ENCODE data around the gene SERTAD3. TPM values are rescaled to one million over a fixed set of nuclear protein-coding genes. Genes with fewer than 3 reads are reported as not detected.

Gene SERTAD3
- total and polyA plus RNA-seq, 10 of the 15 experiments (the other 5 are each of a cell fraction or from before 2014, with no cell fraction given): 4.2 to 22.4 (median 13.7) TPM

GRCh38 chr19:40425450-40426287 lies 18.5 kb downstream of the SERTAD3 start, which contains the start of gene SERTAD1 (continued):
- TF ChIP-seq BCL3 (IDR thresholded peaks at IDR 0.05; ENCODE audit: borderline replicate concordance, insufficient read depth, low read depth, low read length, poor library complexity, severe bottlenecking) (no peak), CBX3 (IDR thresholded peaks at IDR 0.05; ENCODE audit: borderline replicate concordance, low read depth) (no peak), FOS (IDR thresholded peaks at IDR 0.05; ENCODE audit: borderline replicate concordance, extremely low read depth, insufficient read length) (peak; percentile 89), SIN3A (IDR thresholded peaks at IDR 0.05; ENCODE audit: low read depth, low read length) (0 out of 2 replicates have a peak, but pooled peaks have one; percentile 32), SMC3 (IDR thresholded peaks at IDR 0.05; ENCODE audit: borderline replicate concordance, low read length) (peak; percentile 8; the same call in 1 of the 2 replicates), CBFB (IDR thresholded peaks at IDR 0.05; ENCODE audit: low read depth) (peak; percentile 76), NFXL1 (IDR thresholded peaks at IDR 0.05; ENCODE audit: borderline replicate concordance) (no peak), NBN (IDR thresholded peaks at IDR 0.05) (peak; percentile 36; the same call in 1 of the 2 replicates), EP300 (IDR thresholded peaks at IDR 0.05; ENCODE audit: borderline replicate concordance in 1 of 2, control insufficient read depth in 1 of 2, low read depth in 2 of 2, low read length in 2 of 2) (no peak), RELA (IDR thresholded peaks at IDR 0.05; ENCODE audit: borderline replicate concordance, partially characterized antibody) (no peak), PAX8 (IDR thresholded peaks at IDR 0.05) (no peak), NR2C2 (IDR thresholded peaks at IDR 0.05; ENCODE audit: borderline replicate concordance, control insufficient read depth, insufficient read length, low read depth) (no peak), SPI1 (IDR thresholded peaks at IDR 0.05; ENCODE audit: borderline replicate concordance, insufficient read depth, low read depth, low read length) (no peak), SP1 (IDR thresholded peaks at IDR 0.05; ENCODE audit: low read depth, low read length) (peak; percentile 90), HDAC2 (IDR thresholded peaks at IDR 0.05) (no peak), TCF12 (IDR thresholded peaks at IDR 0.05; ENCODE audit: low read depth, low read length) (peak; percentile 10; the same call in 1 of the 2 replicates), JUND (IDR thresholded peaks at IDR 0.05; ENCODE audit: low read depth, low read length) (0 out of 2 replicates have a peak, but pooled peaks have one; percentile 16), EGR1 (IDR thresholded peaks at IDR 0.05; ENCODE audit: borderline replicate concordance in 1 of 2, low read depth in 2 of 2, low read length in 2 of 2) (peak in 1 of 2 experiments; percentile 93; a peak in 2 of 3 replicates), EZH2 (IDR thresholded peaks at IDR 0.05; ENCODE audit: borderline replicate concordance, control insufficient read depth, low read depth, low read length) (no peak)
- TF ChIP-seq, protein P1, sequence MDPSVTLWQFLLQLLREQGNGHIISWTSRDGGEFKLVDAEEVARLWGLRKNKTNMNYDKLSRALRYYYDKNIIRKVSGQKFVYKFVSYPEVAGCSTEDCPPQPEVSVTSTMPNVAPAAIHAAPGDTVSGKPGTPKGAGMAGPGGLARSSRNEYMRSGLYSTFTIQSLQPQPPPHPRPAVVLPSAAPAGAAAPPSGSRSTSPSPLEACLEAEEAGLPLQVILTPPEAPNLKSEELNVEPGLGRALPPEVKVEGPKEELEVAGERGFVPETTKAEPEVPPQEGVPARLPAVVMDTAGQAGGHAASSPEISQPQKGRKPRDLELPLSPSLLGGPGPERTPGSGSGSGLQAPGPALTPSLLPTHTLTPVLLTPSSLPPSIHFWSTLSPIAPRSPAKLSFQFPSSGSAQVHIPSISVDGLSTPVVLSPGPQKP (IDR thresholded peaks at IDR 0.05; ENCODE audit: low read depth, low read length): no peak
- TF ChIP-seq, protein P2, sequence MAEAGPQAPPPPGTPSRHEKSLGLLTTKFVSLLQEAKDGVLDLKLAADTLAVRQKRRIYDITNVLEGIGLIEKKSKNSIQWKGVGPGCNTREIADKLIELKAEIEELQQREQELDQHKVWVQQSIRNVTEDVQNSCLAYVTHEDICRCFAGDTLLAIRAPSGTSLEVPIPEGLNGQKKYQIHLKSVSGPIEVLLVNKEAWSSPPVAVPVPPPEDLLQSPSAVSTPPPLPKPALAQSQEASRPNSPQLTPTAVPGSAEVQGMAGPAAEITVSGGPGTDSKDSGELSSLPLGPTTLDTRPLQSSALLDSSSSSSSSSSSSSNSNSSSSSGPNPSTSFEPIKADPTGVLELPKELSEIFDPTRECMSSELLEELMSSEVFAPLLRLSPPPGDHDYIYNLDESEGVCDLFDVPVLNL (IDR thresholded peaks at IDR 0.05; ENCODE audit: low read depth, low read length): no peak
- TF ChIP-seq, protein P3, sequence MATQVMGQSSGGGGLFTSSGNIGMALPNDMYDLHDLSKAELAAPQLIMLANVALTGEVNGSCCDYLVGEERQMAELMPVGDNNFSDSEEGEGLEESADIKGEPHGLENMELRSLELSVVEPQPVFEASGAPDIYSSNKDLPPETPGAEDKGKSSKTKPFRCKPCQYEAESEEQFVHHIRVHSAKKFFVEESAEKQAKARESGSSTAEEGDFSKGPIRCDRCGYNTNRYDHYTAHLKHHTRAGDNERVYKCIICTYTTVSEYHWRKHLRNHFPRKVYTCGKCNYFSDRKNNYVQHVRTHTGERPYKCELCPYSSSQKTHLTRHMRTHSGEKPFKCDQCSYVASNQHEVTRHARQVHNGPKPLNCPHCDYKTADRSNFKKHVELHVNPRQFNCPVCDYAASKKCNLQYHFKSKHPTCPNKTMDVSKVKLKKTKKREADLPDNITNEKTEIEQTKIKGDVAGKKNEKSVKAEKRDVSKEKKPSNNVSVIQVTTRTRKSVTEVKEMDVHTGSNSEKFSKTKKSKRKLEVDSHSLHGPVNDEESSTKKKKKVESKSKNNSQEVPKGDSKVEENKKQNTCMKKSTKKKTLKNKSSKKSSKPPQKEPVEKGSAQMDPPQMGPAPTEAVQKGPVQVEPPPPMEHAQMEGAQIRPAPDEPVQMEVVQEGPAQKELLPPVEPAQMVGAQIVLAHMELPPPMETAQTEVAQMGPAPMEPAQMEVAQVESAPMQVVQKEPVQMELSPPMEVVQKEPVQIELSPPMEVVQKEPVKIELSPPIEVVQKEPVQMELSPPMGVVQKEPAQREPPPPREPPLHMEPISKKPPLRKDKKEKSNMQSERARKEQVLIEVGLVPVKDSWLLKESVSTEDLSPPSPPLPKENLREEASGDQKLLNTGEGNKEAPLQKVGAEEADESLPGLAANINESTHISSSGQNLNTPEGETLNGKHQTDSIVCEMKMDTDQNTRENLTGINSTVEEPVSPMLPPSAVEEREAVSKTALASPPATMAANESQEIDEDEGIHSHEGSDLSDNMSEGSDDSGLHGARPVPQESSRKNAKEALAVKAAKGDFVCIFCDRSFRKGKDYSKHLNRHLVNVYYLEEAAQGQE (IDR thresholded peaks at IDR 0.05; ENCODE audit: low read depth, low read length): peak; percentile 7; the same call in 1 of the 2 replicates

Measured in GM12878 (cell line).